GM18519 (cell line): ENCODE results near the gene PTGDR2.

Experiments used
- ATAC-seq: cut with Tn5 transposase; IDR thresholded peaks from one replicate; pipeline ENCODE4 v1.9.1; 2021; ENCODE audit warnings: mild to moderate bottlenecking, moderate library complexity; ENCODE audit not compliant: unreplicated experiment, low FRiP score

PTGDR2 gene

DNA sequence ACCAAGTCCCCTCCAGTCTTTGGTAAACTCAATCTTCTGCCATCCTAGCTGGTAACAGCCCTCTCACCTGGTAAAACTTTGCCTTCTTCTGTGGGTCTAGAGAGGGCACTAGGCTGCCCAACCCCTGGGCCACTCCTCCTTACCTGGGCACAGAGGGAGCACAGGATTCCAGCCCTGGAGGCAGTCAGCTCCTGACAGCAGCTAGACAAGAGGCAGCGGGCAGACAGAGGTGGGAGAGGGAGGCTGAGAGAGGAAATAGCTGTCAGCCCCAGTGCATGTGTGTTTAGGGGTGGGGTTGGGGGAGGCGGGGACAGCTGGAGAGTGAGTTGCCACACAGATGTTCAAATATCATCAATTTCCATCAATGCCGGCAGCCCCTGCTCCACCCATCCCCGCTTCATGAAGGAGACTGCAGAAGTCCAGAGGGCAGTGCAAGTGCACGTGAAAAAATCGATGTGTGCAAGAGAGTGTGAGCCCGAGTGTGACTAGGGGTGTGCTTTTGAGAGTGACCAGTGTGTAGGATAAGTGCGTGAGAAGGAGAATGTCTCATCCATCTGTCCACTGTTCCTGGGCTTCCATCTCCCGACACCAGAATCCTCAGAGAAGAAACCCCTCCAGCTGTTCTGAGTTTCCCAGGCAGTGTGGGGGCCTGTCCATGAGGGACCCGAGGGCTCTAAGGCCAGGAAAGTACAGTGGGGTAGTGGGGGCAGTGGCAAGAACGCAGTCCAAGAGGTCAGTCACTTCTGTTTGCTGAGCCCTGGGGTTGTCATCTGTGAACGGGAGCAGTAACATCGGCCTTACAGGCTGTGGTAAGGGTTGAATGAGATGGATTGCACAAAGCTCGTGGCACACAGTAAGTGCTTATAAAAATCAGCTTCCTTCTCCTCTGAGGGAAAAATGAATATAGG lies at the start of gene PTGDR2:
PTGDR2 (minus strand) TSS at position 225 of the 908 bp plus-strand sequence. CDS start 2,228 bp downstream, outside the sequence.
- ATAC-seq: no peak

DNA sequence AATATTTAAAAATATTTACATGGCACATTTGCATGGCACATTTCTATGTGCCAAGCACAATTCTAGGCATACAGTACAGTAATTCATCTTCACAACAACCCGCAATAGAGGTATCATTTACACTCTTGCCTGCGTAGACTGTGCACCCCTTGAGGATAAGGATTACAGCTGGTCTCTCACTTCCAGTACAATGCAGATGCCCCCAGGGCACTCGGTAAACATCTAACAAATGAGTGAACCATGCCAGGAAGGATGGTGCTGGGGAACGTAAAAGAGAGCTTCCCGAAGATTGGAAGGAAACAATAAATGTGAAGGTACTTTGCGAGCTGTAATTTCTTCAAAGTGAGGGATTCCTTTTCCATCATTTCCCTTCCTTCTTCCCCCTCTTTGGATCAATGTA lies 49.3 kb upstream of the PTGDR2 start:
- no peak for ATAC-seq

DNA sequence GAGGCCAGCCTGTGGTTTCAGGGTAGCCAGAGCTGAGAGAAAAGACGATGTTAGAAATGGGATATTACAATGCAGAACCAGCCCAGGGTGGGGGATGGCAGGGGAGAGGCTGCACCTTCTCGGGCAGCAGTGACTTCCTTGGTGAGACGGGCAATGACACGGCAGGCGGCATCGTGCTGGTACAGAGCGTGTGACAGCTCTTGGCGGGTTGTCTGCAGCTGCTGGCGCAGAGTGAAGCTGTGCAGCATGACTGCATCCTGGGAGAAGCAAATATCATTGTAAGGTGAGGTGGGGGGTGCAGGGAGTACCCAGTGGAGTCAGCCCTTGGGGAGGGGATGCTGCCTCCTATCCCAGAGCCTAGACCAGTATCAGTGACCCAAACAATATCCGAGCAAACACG lies 46.9 kb upstream of the PTGDR2 start:
- no peak for ATAC-seq

DNA sequence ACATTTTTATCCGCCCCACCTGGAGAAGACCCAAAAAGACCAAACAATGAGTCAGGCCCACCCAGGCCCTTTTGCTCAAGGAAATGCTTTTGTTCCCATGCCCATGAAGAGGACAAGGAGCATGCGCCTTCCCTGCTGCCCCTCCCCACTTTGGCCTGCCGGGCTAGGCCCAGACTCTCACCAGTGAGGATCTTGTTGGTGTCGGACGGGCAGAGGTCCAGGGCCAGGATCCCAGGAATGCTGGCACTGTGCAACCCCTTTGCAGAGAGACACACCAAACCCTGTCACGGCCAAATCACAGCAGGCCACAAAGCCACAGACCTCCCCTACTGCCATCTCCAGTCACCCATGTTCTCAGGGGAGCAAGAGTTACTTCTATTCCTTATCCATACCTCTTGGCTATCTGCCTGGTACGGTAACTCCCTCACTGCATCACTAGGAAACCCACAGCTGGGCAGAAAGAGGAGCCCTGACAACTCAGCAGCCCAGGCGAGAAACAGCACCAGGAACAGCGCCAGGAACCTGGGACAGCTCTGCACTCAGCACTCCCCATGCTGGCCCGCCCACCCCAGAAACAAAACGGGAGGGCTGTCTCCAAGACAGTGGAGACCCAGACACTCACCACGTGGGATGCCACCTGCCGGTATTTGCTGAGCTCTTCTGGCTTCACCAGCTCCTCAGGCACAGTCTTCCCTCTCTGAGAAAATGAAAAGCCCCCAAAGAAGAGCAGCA lies 45.1 kb upstream of the PTGDR2 start:
- ATAC-seq: no peak

DNA sequence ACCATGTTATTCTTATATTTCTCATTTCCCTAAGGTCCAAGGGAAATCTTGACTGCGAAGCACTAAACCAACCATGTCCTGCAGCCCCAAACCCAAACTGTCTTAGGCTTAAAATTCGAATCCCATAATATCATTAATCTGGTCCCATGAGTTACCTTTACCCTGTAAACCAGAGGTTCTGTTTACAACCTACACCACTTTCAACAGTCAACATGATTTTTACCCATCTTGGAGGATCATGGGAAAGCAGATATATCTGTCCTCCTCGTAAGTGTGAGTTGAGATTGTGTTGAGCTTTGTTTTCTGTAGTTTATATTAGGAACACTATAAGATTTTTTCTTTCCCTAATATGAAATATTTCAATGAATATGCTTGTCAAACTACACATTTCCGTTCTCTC lies 44.2 kb upstream of the PTGDR2 start:
- ATAC-seq: no peak

DNA sequence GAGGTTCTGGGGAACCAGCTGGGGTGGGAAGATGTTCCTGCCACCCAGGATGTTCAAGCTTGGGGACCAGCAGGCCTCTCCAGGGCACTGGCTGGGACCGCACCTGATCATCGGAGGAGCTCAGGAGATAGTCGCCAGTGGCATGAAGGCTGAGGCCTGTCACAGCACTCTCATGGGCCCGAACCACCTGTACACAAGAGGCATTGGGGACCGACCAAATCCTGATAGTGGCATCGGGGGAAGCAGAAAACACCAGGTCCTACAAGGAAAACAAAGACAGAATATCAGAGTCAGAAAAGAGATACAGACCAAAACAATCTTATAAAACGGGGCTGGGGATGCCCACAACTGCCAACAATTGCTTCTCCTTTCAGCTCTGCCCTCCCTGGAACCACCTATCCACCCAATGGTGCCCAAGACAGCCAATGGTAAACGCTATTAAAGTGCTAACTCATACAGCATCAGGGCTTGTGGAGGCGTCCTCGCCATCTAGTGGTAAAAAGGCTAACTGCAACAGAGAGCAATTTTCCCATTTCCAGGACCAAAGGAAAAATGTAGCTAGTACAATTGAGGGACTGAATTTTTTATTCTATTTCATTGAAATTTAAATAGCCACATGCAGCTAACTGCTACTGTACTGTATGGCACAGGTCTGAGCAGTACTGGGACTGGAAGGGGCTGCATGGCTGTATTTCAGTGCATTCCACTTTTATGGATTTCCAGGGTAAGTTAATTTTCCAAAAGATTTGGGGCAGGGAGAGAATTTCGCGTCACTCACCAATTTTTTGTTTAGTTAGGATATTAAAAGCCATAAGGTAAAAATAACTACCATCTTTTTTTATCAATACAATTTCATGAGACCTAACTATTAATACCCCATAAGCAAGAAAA lies 43.5 kb upstream of the PTGDR2 start:
- no peak for ATAC-seq

DNA sequence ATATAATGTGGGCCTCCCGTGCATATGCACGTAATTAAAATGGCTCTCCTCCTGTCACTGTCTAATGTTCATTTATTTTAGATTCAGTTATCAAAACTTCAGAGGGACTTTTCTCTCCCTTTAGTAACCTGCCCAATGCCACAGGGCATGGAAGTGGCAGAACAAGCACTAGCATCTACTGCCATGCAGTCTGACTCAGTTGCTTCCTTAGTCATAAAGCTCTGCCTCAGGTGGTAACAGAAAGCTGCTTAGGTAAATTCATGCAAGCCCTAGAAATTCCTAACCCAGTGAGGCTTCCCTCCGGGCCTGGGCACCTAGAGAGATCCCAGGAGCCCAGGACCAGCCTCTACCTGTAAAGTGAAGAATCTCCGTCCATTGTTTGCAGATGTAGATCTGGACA lies 41.7 kb upstream of the PTGDR2 start:
- ATAC-seq: no peak

DNA sequence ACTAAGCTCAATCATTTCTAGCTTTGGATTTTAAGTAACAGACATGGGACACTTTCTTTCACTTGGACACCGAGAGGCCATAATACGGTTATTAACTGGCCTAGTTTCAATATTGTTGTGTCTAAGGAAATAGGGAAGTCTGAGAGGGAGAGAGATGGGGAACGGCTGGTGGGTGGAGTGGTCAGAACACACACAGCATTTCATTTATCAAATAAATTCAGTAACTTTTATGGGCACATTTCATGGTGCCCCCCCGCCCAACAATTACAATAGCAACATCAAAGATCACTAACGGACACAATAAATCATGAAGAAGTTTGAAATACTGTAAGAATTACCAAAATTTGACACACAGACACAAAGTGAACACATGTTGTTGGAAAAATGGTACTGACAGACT lies 39.9 kb upstream of the PTGDR2 start:
- no peak for ATAC-seq

DNA sequence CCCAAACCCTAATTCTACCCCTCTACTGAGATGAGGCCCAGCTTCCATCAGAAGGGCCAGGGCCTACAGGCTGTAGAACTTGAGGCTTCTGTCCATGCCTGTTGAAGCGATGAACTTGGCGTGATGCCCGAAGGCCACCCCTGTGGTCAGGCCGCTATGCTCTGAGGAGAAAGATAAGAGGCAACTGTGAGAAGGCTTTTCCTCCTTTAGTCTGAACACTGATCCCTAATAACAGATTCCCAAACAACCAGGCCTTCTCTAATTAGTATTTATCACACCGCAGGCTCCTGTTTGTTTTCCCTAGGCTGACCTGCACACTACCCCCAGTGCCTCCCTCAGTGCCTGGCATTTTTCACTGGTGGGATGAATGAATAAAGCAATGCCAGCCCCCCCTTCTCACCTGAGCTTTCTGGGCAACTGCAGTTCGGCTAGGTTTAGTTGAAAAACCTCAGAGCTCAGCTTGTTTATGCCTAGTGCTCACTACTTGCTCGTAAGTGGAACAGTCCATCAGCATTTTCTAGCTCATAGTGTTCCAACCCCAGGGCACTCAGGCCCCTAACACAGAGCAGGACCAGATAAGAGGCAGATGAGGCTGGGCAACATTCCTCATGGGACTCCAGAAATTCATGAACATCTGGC lies 35.5 kb upstream of the PTGDR2 start:
- ATAC-seq: no peak

DNA sequence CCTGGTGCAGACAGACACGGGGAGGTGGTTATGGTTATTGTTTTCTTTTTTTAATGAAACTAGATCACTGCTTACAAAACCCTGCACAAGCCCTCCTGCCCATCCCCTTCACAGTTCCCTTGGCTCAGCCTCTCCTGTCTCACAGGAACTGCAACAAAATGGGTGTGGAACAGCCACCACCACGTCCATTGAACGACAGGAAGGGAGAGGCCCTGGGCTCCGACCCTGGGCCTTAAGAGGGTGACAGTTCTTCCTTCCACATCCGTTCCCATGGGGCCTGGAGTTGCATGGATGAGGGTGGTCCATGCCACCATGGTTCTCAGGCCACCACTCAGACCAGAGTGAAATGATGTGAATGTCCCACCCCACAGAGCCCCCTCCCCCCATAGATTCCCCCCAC lies 34.9 kb upstream of the PTGDR2 start:
- ATAC-seq: no peak

DNA sequence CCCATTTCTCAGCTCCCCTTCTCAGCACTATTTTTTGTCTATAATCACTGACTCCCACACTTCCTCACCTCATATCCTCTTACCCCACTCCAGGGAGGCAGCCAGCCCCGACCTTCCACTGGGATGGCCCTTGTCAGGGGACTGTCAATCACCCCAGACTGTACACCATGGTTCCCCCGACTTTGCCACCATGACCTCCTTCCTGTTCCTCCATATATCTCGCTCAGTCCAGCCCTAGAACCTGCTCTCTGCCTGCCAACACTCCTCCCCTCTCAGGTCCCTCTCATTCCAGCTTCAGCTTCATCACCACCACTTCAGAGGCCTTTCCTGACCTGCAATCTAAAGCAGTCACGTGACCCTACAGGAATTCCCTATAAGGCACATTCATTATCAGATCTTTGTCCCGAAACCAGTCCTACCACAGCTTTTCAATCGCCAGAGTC lies 34.1 kb upstream of the PTGDR2 start:
- ATAC-seq: no peak

DNA sequence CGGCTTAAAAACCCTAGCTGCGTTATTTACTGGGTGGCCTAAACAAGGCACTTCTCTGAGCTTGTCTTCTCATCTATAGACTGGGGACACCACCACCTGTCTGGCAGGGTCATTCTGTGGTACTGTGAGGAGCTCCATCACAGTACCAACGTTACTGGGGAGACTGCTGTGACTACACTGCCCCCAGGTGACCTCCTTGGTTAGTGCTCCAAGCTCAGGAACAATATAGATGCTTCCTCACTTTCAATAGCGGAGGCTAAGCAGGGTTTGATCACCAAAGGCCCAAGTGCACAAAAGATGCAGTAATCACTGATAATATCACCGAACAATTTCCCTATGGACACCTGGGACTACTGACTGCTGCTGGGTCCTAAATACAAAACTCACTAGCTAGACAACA lies 31.8 kb upstream of the PTGDR2 start:
- no peak for ATAC-seq

DNA sequence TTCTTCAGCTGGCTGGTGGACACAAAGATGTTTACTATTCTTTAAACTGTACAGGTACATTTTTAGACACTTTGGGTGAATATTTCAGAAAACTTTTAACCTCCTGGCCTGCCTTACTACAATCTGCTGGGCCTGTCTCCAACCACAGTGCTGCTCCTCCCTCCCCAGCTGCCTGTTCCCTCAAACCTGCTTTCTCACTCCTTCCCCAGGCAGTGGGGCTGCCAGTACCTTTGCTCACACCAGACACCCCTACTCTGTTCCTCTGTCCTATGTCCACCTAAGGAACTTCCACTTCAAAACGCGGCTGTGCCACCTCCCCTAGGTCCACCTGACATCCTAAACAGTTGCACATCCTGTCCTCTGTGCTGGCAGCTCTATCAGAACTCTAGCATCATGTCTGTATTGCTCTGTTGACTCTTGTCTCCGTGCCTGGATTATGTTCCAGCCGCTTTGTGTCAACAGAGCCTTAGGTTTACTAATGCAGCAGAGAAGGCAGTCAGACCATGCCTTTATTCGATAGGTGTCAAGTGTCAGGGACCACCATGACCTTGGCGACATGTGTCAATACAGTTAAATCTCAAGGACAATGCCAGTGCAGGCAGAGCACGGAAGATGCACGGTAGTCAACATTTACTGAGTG lies 25.0 kb upstream of the PTGDR2 start:
- no peak for ATAC-seq

DNA sequence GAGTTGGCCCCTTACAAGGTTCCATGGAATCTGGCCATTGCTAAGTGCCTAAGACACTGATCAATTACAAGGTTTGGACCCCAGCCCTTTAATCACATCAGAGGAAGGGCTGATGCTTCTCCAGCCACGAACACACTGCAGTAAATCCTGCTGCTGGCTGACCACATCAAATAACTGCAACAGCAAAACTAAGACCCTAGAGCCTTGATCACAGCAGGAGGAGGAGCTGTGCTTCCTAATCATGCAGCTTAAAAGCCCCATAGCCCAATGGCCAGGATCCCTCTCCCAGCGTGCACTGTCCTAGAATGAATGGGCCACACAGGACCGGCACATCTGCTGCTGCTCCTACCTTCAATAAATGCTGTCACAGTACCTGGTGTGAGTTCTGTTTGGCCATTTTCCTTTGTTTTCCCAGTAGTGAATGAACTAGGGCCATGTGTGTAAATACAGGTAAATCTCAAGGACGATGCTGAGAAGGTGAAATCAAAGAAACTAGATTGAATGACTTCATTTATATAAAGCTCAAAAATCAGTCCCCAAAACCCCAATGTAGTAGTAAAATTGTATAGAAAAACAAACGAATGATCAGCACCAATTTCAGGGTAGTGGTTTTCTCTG lies 24.3 kb upstream of the PTGDR2 start:
- no peak for ATAC-seq

DNA sequence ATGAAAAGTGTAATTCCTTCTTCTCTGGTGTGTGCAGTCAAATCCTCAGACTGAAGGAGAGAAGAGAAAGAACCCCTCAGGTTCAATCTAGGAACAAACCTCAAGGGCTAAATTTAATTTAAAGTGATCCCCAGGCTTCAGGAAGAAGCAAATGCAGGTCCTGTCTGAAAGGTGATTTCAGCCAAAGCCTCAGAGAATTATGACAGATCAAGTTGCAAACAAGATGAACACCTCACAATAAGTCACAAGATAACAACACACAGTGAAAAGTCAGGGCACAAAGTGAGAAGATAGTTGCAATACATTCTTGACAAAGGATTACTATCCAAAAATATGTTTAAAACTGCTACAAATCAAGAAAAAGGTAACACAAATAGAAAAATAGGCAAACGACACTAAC lies 23.4 kb upstream of the PTGDR2 start:
- no peak for ATAC-seq

DNA sequence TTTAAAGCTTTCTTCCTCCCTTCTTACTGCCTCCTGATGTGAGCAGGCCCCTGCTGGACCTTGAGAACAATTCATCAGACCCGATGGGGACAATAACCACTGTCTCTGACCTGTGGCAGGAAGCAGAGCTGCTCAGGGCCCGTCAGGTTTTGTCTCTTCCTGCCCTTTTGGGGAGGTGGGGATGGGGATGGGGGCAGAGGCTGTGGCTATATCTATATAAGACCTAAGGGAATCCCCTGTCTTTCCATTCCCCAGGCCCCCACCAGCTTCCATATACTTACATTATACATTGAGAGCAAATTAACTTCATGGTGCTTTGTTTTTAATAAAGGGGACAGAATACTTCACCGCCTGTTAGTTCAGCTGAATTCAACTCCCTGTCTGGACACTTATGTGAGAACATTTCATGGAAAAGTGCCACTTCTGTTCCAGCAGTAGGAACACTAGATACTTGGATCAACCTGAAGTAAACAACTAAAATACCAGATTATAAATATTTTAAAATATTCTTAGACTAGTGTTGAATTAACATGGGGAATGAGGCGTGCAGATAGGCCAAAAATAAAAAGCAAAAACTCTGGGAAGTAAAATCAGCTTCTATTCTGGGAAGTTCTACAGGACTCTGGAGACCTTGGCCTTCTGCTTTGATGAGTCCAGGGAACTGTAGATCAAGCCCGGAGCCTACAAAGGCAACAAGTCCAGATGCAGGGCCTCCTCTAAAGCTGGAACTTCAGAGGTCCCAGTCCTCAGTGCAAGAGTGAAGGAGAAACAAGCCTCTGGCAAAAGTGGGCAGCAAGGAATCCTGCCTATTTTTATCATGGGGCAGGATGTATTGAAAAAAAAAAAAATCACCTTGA lies 22.7 kb upstream of the PTGDR2 start:
- ATAC-seq: no peak

DNA sequence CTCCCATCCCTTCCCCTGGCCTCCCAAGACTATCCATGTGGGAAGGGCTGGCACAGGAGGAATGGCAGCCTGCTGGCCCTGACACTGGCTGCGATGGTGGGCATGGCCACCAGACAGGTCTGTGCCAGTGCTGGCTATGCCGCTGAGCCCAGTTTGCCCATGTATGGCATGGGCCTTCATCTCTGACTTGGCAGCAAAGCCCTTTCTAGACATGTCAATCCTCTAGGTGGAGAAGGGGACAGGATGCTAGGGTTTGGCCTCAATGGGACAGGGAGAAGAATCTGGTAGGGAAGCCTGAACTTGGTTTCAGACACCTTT lies 20.4 kb upstream of the PTGDR2 start:
- ATAC-seq: no peak

DNA sequence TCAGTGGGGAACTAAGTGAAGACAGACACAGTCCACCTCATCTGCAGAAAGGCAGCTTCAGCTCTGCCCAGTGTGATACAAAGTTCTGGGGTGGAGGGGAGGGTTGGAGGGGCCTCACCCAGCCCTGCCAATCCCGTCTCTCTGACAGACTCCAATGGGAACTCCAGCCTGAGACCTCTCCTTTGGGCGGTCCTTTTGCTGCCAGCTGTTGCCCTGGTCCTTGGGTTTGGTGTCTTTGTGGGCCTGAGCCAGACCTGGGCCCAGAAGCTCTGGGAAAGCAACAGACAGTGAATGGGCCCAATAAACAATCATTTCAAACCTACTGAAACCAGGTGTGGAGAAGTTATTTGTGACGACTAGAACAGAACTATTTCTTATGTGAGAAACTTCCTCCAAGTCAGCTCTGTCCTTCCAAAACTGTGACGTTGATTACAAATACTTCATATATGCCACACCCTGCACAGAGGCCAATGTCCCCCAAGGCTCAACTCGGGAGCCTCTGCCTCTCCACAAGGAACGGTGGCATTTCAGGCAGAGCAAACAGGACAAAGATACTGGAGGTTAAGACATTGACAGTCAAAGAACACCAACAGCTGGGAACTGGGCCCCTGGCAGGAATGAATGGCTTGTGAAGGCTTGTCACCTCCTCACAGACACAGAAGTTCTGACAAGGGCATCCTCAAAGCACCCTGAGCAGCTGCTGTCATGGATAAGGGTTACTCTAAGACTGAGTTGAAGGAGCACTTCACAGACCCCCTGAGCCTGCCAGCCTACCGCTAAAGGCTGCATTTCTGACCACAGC lies 19.8 kb upstream of the PTGDR2 start:
- ATAC-seq: no peak
